Neural cell (in vitro differentiated cells): ENCODE results near the gene C1QTNF4. TPM values are rescaled to one million over a fixed set of nuclear protein-coding genes. Genes with fewer than 3 reads are reported as not detected.

Experiments
- H2AFZ ChIP-seq: fragments of 200-600, 300-800 bp; sonication (generic), shearing (Covaris generic); 2 replicates; pipeline ENCODE4 v1.6.0; 2014; ENCODE audit warnings: low read depth, mild to moderate bottlenecking, antibody characterized with exemption, low read length, moderate library complexity
- H3F3A ChIP-seq: fragments of 200-600 bp; shearing (Covaris generic); 2 replicates; pipeline ENCODE4 v1.6.1; 2016; ENCODE audit warnings: mild to moderate bottlenecking, moderate library complexity, mixed read lengths, antibody characterized with exemption, low read length; ENCODE audit not compliant: insufficient read depth, poor library complexity, severe bottlenecking
- H3K27ac ChIP-seq: fragments of 200-600, 300-800 bp; sonication (generic), shearing (Covaris generic); 2 replicates; pipeline ENCODE4 v1.5.1; 2014; ENCODE audit warnings: mild to moderate bottlenecking, low read length, moderate library complexity
- H3K27me3 ChIP-seq: fragments of 300-800, 200-600 bp; sonication (generic), shearing (Covaris generic); 2 replicates; pipeline ENCODE4 v1.6.0; 2014; ENCODE audit warnings: mild to moderate bottlenecking, low read depth, low read length, moderate library complexity; ENCODE audit not compliant: insufficient read depth
- H3K36me3 ChIP-seq: fragments of 300-800, 200-600 bp; sonication (generic), shearing (Covaris generic); 2 replicates; pipeline ENCODE4 v1.5.1; 2014; ENCODE audit warnings: mild to moderate bottlenecking, antibody characterized with exemption, low read length, moderate library complexity; ENCODE audit not compliant: insufficient read depth
- H3K4me2 ChIP-seq: fragments of 300-800, 200-600 bp; sonication (generic), shearing (Covaris generic); 2 replicates; pipeline ENCODE4 v1.6.0; 2014; ENCODE audit warnings: mild to moderate bottlenecking, low read length
- H3K4me3 ChIP-seq: fragments of 300-800, 200-600 bp; sonication (generic), shearing (Covaris generic); 2 replicates; pipeline ENCODE4 v1.5.1; 2014; ENCODE audit warnings: mild to moderate bottlenecking, low read length, moderate library complexity
- H3K79me2 ChIP-seq: fragments of 200-600 bp; shearing (Covaris generic); replicated peaks from 2 replicates; pipeline ENCODE4 v1.6.0; 2014; ENCODE audit warnings: mild to moderate bottlenecking, low read length, moderate library complexity; ENCODE audit not compliant: insufficient read depth
- H3K9ac ChIP-seq: fragments of 300-800, 200-600 bp; sonication (generic), shearing (Covaris generic); 2 replicates; pipeline ENCODE4 v1.6.1; 2016; ENCODE audit warnings: mild to moderate bottlenecking, low read length, mixed read lengths
- H3K9me2 ChIP-seq: fragments of 200-600 bp; shearing (Covaris generic); 2 replicates; pipeline ENCODE4 v1.6.1; 2016; ENCODE audit warnings: mild to moderate bottlenecking, low read length, mixed read lengths; ENCODE audit not compliant: insufficient read depth
- H3K9me3 ChIP-seq: fragments of 200-600, 300-800 bp; sonication (generic), shearing (Covaris generic); 2 replicates; pipeline ENCODE4 v1.6.1; 2016; ENCODE audit warnings: mild to moderate bottlenecking, mixed run types, low read length, moderate library complexity, mixed read lengths
- H4K20me1 ChIP-seq: fragments of 200-600 bp; shearing (Covaris generic); 2 replicates; pipeline ENCODE4 v1.6.1; 2016; ENCODE audit warnings: mild to moderate bottlenecking, mixed run types; ENCODE audit not compliant: insufficient read depth
- CTCF ChIP-seq: fragments of 450-650 bp; IDR thresholded peaks from 2 replicates; pipeline ENCODE4 v1.5.1; 2014; ENCODE audit warnings: antibody characterized with exemption, mild to moderate bottlenecking, moderate library complexity; ENCODE audit not compliant: poor library complexity, severe bottlenecking
- EP300 ChIP-seq: fragments of 450-650 bp; conservative IDR thresholded peaks from 2 replicates; pipeline ENCODE4 v1.6.1; 2014; ENCODE audit warnings: antibody characterized with exemption, mild to moderate bottlenecking, moderate library complexity; ENCODE audit not compliant: poor library complexity, severe bottlenecking
- EZH2 ChIP-seq: fragments of 200-600, 300-800 bp; shearing (Covaris generic), sonication (generic); IDR thresholded peaks from 2 replicates; pipeline ENCODE4 v1.6.1; 2014; ENCODE audit warnings: antibody characterized with exemption, low read length, borderline replicate concordance, mild to moderate bottlenecking; ENCODE audit not compliant: insufficient read depth, poor library complexity, severe bottlenecking
- MXI1 ChIP-seq: fragments of 450-650 bp; conservative IDR thresholded peaks from 2 replicates; pipeline ENCODE4 v1.6.1; 2014; ENCODE audit warnings: antibody characterized with exemption, mild to moderate bottlenecking; ENCODE audit not compliant: poor library complexity, severe bottlenecking
- POLR2AphosphoS5 ChIP-seq: IDR thresholded peaks from 2 replicates; pipeline ENCODE4 v1.6.1; 2012
- RAD21 ChIP-seq: fragments of 450-650 bp; conservative IDR thresholded peaks from 2 replicates; pipeline ENCODE4 v1.6.1; 2014; ENCODE audit warnings: antibody characterized with exemption, mild to moderate bottlenecking, moderate library complexity
- SMC3 ChIP-seq: fragments of 450-650 bp; conservative IDR thresholded peaks from 2 replicates; pipeline ENCODE4 v1.6.1; 2014; ENCODE audit warnings: antibody characterized with exemption, mild to moderate bottlenecking, moderate library complexity; ENCODE audit not compliant: poor library complexity
- TAF1 ChIP-seq: IDR thresholded peaks from 2 replicates; pipeline ENCODE4 v1.6.1; 2012; ENCODE audit warnings: low read depth
- polyA plus RNA-seq: library from polyadenylated mRNA; depleted of rRNA; stranded (reverse); fragments of >200 nt; gene quantifications from 2 replicates; pipeline ENCODE4 v1.2.3, GENCODE V29; 2014
- TF ChIP-seq, protein P1 (sequence below): IDR thresholded peaks from 2 replicates; pipeline ENCODE4 v1.6.1; 2012; ENCODE audit warnings: borderline replicate concordance

C1QTNF4 gene
- polyA plus RNA-seq, 1 donor from 2014 or later: 16.4 TPM

DNA sequence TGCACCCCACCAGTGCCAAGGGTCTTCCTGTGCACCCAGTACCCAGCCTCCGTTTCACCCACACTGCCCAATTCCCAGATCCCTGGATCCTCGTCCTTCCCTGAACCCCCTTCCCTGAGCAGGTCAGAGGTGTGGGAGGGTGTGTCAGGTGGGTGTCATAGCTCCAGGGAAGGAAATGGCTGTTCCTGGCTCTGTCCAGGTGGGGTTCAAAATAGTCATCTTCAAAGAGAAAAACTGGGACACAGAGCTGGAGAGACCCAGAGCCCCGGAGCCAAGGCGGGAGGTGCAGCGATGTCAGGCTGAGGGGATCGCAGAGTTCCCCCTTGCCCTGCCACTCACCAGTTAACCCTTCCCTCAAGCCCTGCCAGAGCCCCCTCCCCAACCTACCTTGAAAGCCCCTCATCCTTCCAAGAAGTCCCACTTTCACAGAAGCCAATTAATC is 698 bp downstream of the C1QTNF4 start:
- peak overlapping the region; percentile 77 for H3K4me3 ChIP-seq
- no peaks in the 10 kb centered on the region for H3K36me3 ChIP-seq
- no peaks in the 10 kb centered on the region for H3K79me2 ChIP-seq
- H3K9ac ChIP-seq: peak overlapping the region; percentile 80
- peak overlapping the region; percentile 74 for H2AFZ ChIP-seq
- no peak overlapping the region for H3K27ac ChIP-seq
- H3K4me2 ChIP-seq: peak overlapping the region; percentile 68
- H3F3A ChIP-seq: no peaks in the 10 kb centered on the region
- TF ChIP-seq MXI1 (no peak), RAD21 (no peak), EP300 (no peak), SMC3 (no peak), CTCF (no peak), TAF1 (no peak), EZH2 (no peak), POLR2AphosphoS5 (no peak)
- TF ChIP-seq, protein P1, sequence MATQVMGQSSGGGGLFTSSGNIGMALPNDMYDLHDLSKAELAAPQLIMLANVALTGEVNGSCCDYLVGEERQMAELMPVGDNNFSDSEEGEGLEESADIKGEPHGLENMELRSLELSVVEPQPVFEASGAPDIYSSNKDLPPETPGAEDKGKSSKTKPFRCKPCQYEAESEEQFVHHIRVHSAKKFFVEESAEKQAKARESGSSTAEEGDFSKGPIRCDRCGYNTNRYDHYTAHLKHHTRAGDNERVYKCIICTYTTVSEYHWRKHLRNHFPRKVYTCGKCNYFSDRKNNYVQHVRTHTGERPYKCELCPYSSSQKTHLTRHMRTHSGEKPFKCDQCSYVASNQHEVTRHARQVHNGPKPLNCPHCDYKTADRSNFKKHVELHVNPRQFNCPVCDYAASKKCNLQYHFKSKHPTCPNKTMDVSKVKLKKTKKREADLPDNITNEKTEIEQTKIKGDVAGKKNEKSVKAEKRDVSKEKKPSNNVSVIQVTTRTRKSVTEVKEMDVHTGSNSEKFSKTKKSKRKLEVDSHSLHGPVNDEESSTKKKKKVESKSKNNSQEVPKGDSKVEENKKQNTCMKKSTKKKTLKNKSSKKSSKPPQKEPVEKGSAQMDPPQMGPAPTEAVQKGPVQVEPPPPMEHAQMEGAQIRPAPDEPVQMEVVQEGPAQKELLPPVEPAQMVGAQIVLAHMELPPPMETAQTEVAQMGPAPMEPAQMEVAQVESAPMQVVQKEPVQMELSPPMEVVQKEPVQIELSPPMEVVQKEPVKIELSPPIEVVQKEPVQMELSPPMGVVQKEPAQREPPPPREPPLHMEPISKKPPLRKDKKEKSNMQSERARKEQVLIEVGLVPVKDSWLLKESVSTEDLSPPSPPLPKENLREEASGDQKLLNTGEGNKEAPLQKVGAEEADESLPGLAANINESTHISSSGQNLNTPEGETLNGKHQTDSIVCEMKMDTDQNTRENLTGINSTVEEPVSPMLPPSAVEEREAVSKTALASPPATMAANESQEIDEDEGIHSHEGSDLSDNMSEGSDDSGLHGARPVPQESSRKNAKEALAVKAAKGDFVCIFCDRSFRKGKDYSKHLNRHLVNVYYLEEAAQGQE: no peak
- H3K27me3 ChIP-seq: no peaks in the 10 kb centered on the region
- H3K9me3 ChIP-seq: no peaks in the 10 kb centered on the region
- H4K20me1 ChIP-seq: no peaks in the 10 kb centered on the region
- no peaks in the 10 kb centered on the region for H3K9me2 ChIP-seq

GRCh38 chr11:47592970-47593369 is 1.2 kb downstream of the C1QTNF4 start:
- no peaks in the 10 kb centered on the region for H3F3A ChIP-seq
- no peak for TF ChIP-seq EZH2
- TF ChIP-seq MXI1: no peak
- TF ChIP-seq, protein P1: no peak
- TF ChIP-seq POLR2AphosphoS5: no peak
- no peaks in the 10 kb centered on the region for H3K79me2 ChIP-seq
- H3K27ac ChIP-seq: no peak overlapping the region
- peak overlapping the region; percentile 68 for H3K4me2 ChIP-seq
- H3K9me3 ChIP-seq: no peaks in the 10 kb centered on the region
- H3K9ac ChIP-seq: peak overlapping the region; percentile 80
- peak overlapping the region; percentile 77 for H3K4me3 ChIP-seq
- no peaks in the 10 kb centered on the region for H3K36me3 ChIP-seq
- no peaks in the 10 kb centered on the region for H4K20me1 ChIP-seq
- H3K27me3 ChIP-seq: no peaks in the 10 kb centered on the region
- no peak overlapping the region for H2AFZ ChIP-seq
- H3K9me2 ChIP-seq: no peaks in the 10 kb centered on the region
